Activated T-cell treated with anti-CD3 and anti-CD28 coated beads, Interleukin-2, amount 50 U/mL, for 24 hours (primary cell): ENCODE measurements around the gene CAMK1G.

Experiments
- DNase-seq: peaks from one replicate; pipeline ENCODE4 v3.0.0-alpha.2; 2020
- H3K27ac Mint-ChIP-seq: 2 replicates; pipeline ENCODE4 v1.8.0; 2020; ENCODE audit warnings: mild to moderate bottlenecking, mixed read lengths
- H3K27me3 Mint-ChIP-seq: 2 replicates; pipeline ENCODE4 v1.8.0; 2020; ENCODE audit warnings: mixed read lengths
- H3K36me3 Mint-ChIP-seq: 2 replicates; pipeline ENCODE4 v1.8.0; 2020; ENCODE audit warnings: low read depth, mixed read lengths
- H3K4me1 Mint-ChIP-seq: 2 replicates; pipeline ENCODE4 v1.8.0; 2020; ENCODE audit warnings: low read depth, mixed read lengths
- H3K4me3 Mint-ChIP-seq: 2 replicates; pipeline ENCODE4 v1.8.0; 2020; ENCODE audit warnings: mild to moderate bottlenecking, moderate library complexity, mixed read lengths
- H3K9me3 Mint-ChIP-seq: 2 replicates; pipeline ENCODE4 v1.8.0; 2020; ENCODE audit warnings: mixed read lengths

The CAMK1G gene

DNA sequence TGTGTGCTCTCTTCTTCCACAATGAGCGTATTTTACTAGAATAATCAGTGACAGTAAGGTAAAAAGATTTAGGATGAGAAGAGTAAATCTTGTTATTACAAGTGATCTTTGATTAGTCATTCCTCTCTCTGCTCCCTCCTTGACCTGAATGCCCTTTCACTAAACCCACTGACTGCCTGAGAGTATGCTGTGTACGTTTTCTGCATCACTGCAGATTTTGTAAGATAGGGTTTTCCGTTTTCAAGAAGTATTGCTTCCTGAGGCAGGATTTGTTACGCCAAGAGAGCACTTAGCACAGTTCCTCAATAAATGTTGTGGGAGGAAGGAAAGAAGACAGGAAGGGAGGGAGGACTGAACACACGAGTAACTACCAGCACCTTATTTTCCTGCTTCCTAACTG is 76.4 kb downstream of the CAMK1G start:
- Mint-ChIP-seq H3K36me3 (no peaks in the 10 kb centered on the region), H3K4me3 (peak overlapping the region; percentile 28), H3K27me3 (no peaks in the 10 kb centered on the region), H3K4me1 (peaks cover 14% of the 10 kb centered on the region), H3K27ac (peak overlapping the region; percentile 57), H3K9me3 (no peaks in the 10 kb centered on the region)
- no peak for DNase-seq

DNA sequence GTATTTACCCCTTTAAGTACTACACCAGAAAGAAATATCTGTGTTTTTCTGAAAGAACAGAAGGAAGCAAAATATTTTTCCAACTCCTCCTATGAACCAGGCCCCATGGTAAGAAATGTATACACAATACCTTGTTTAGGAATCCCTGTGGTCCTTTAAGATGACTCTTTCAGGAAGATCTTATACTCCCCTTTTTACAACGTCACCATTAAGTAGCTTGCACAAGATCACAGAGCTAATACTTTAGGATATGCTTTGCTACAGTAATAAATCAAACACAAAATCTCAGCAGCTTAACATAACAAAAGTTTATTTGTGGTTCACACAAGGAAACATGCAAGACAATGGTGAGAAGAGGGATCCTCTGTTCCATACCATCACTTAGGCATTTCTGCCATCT is 77.6 kb downstream of the CAMK1G start:
- no peak for DNase-seq
- Mint-ChIP-seq H3K27me3 (no peaks in the 10 kb centered on the region), H3K4me3 (no peak overlapping the region), H3K9me3 (no peaks in the 10 kb centered on the region), H3K36me3 (no peaks in the 10 kb centered on the region), H3K4me1 (peaks cover 14% of the 10 kb centered on the region), H3K27ac (no peak overlapping the region)

DNA sequence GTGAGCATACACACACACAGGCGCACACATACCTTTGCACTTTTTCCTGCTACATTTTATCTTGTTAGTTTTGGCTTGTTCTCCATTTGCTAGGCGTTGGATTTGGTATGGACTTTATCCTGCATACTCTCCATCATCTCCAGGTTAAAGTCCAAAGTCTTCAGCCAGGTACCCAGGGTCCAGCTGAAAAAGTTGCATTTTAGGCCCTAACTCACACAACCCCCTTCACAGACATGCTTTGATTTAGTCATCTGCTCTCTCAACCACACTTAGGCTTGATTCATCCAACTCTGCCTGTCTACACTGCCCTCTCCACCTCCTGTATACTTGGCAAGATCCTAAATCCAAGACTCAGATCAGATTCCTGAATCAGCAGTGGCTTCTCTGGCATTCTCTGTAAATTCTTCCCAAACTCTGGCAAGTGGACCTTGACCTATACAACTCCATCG is 79.4 kb downstream of the CAMK1G start:
- Mint-ChIP-seq H3K36me3 (no peaks in the 10 kb centered on the region), H3K4me3 (no peak overlapping the region), H3K9me3 (no peaks in the 10 kb centered on the region), H3K27ac (no peak overlapping the region), H3K4me1 (peaks cover 14% of the 10 kb centered on the region), H3K27me3 (no peaks in the 10 kb centered on the region)
- no peak for DNase-seq
